ENCODE data around the gene HMGCS2. TPM values are rescaled to one million over a fixed set of nuclear protein-coding genes. Genes with fewer than 3 reads are reported as not detected.

Gene HMGCS2
- total RNA-seq, 1 experiment from 2014 or later, result 10.2 TPM

- intact Hi-C loops (cut with micrococcal nuclease; ENCODE audit: unreplicated experiment), result no loop called here
- no peak for DNase-seq
- Mint-ChIP-seq H3K36me3 (ENCODE audit: insufficient read depth, unreplicated experiment) (peaks cover 78% of the 10 kb centered on the region), H3K27me3 (ENCODE audit: insufficient read depth, unreplicated experiment) (no peaks in the 10 kb centered on the region), H3K9me3 (ENCODE audit: unreplicated experiment) (no peaks in the 10 kb centered on the region), H3K4me1 (ENCODE audit: low read depth, unreplicated experiment) (peaks cover 22% of the 10 kb centered on the region), H3K27ac (ENCODE audit: unreplicated experiment) (peak overlapping the region; percentile 79), H3K4me3 (ENCODE audit: unreplicated experiment) (no peak overlapping the region)
- BruUV-seq (replicated peaks), result no TSS peak
- Histone ChIP-seq H3K9me3 (no peaks in the 10 kb centered on the region), H3K36me3 (ENCODE audit: control insufficient read depth, insufficient read depth, low read length) (peaks cover 2% of the 10 kb centered on the region; the same call in 1 of the 2 replicates), H3K4me1 (peaks cover 14% of the 10 kb centered on the region), H3K27me3 (replicated peaks; ENCODE audit: control insufficient read depth, insufficient read depth, low read length) (no peaks in the 10 kb centered on the region), H3K4me3 (ENCODE audit: low read depth, low read length) (no peak overlapping the region)
- TF ChIP-seq CTCF (IDR thresholded peaks at IDR 0.05; ENCODE audit: insufficient read depth in 1 of 2, low read depth in 1 of 2, low read length in 1 of 2, severe bottlenecking in 1 of 2, unreplicated experiment in 1 of 2), result no peak
- CTCF ChIA-PET, result no interaction called here
- POLR2A ChIA-PET, result no interaction called here
Measured at GRCh38 chr1:119721896-119722295, 46.8 kb downstream of the HMGCS2 start.

- TF ChIP-seq CTCF (IDR thresholded peaks at IDR 0.05; ENCODE audit: insufficient read depth in 1 of 2, low read depth in 1 of 2, low read length in 1 of 2, severe bottlenecking in 1 of 2, unreplicated experiment in 1 of 2), result no peak
Measured at GRCh38 chr1:119720866-119721440, 47.8 kb downstream of the HMGCS2 start.

GRCh38 chr1:119718972-119719371 lies 49.7 kb downstream of the HMGCS2 start:
- ChIA-PET POLR2A (no interaction called here), CTCF (no interaction called here)
- intact Hi-C loops (cut with micrococcal nuclease; ENCODE audit: unreplicated experiment), result no loop called here
- Histone ChIP-seq H3K27me3 (replicated peaks; ENCODE audit: control insufficient read depth, insufficient read depth, low read length) (no peaks in the 10 kb centered on the region), H3K36me3 (ENCODE audit: control insufficient read depth, insufficient read depth, low read length) (peaks cover 2% of the 10 kb centered on the region; the same call in 1 of the 2 replicates), H3K4me1 (peaks cover 30% of the 10 kb centered on the region), H3K4me3 (ENCODE audit: low read depth, low read length) (no peak overlapping the region), H3K9me3 (no peaks in the 10 kb centered on the region)
- Mint-ChIP-seq H3K4me3 (ENCODE audit: unreplicated experiment) (no peak overlapping the region), H3K4me1 (ENCODE audit: low read depth, unreplicated experiment) (peaks cover 34% of the 10 kb centered on the region), H3K27me3 (ENCODE audit: insufficient read depth, unreplicated experiment) (no peaks in the 10 kb centered on the region), H3K27ac (ENCODE audit: unreplicated experiment) (no peak overlapping the region), H3K9me3 (ENCODE audit: unreplicated experiment) (no peaks in the 10 kb centered on the region), H3K36me3 (ENCODE audit: insufficient read depth, unreplicated experiment) (peaks cover 71% of the 10 kb centered on the region)
- TF ChIP-seq CTCF (IDR thresholded peaks at IDR 0.05; ENCODE audit: insufficient read depth in 1 of 2, low read depth in 1 of 2, low read length in 1 of 2, severe bottlenecking in 1 of 2, unreplicated experiment in 1 of 2), result no peak
- no peak for DNase-seq
- no TSS peak for BruUV-seq (replicated peaks)

More at GRCh38 chr1:119720866-119721440, 47.8 kb downstream of the HMGCS2 start:
- no peaks in the 10 kb centered on the region for H3K9me3 Mint-ChIP-seq (ENCODE audit: unreplicated experiment)
- peaks cover 27% of the 10 kb centered on the region for H3K4me1 Mint-ChIP-seq (ENCODE audit: low read depth, unreplicated experiment)
- DNase-seq, result no peak
- H3K4me3 Mint-ChIP-seq (ENCODE audit: unreplicated experiment), result no peak overlapping the region
- H3K27ac Mint-ChIP-seq (ENCODE audit: unreplicated experiment), result no peak overlapping the region
- no TSS peak for BruUV-seq (replicated peaks)
- H3K27me3 Mint-ChIP-seq (ENCODE audit: insufficient read depth, unreplicated experiment), result no peaks in the 10 kb centered on the region
- Histone ChIP-seq H3K4me1 (peaks cover 14% of the 10 kb centered on the region), H3K4me3 (ENCODE audit: low read depth, low read length) (no peak overlapping the region), H3K36me3 (ENCODE audit: control insufficient read depth, insufficient read depth, low read length) (peaks cover 2% of the 10 kb centered on the region; the same call in 1 of the 2 replicates), H3K9me3 (no peaks in the 10 kb centered on the region), H3K27me3 (replicated peaks; ENCODE audit: control insufficient read depth, insufficient read depth, low read length) (no peaks in the 10 kb centered on the region)
- ChIA-PET CTCF (no interaction called here), POLR2A (no interaction called here)
- H3K36me3 Mint-ChIP-seq (ENCODE audit: insufficient read depth, unreplicated experiment), result peaks cover 75% of the 10 kb centered on the region
- intact Hi-C loops (cut with micrococcal nuclease; ENCODE audit: unreplicated experiment), result no loop called here

All from Caco-2 (cell line).